Activated naive CD8-positive, alpha-beta T cell treated with anti-CD3 and anti-CD28 coated beads, Interleukin-2, amount 50 U/mL, for 16 hours (primary cell): ENCODE measurements around the gene TRIM14.
A peak's percentile ranks its signal among the peaks of the same experiment; 100 is the strongest.
"Not testable (repeated sequence)": the region's sequence is repeated elsewhere in the genome, so short reads cannot be mapped to it uniquely, and the experiment has no call there.

Experiments used
- DNase-seq: peaks from one replicate; pipeline ENCODE4 v3.0.0-alpha.2; 2020; ENCODE audit warnings: low read depth, low spot score

TRIM14 gene

GRCh38 chr9:98049288-98050072, 69.5 kb downstream of the TRIM14 start:
- DNase-seq: no peak

GRCh38 chr9:98047002-98047401, 72.0 kb downstream of the TRIM14 start:
- no peak for DNase-seq

GRCh38 chr9:98046180-98046543, 72.9 kb downstream of the TRIM14 start:
- DNase-seq: no peak

GRCh38 chr9:98045234-98046179, 73.5 kb downstream of the TRIM14 start:
- DNase-seq: no peak

- DNase-seq: no peak
These were observed 75.1 kb downstream of the TRIM14 start for GRCh38 chr9:98043915-98044314.

GRCh38 chr9:98040212-98040611, 78.8 kb downstream of the TRIM14 start:
- DNase-seq: no peak

GRCh38 chr9:98039607-98040017, 79.4 kb downstream of the TRIM14 start:
- DNase-seq: no peak

- no peak for DNase-seq
These were observed 80.1 kb downstream of the TRIM14 start for GRCh38 chr9:98038958-98039357.

- DNase-seq: no peak
These were observed 81.7 kb downstream of the TRIM14 start for GRCh38 chr9:98037357-98037756.

- peak; percentile 89 for DNase-seq
These were observed 84.2 kb downstream of the TRIM14 start for GRCh38 chr9:98034593-98035546.

- no peak for DNase-seq
These were observed 87.1 kb downstream of the TRIM14 start for GRCh38 chr9:98031935-98032334.

- DNase-seq: no peak
These were observed 87.9 kb downstream of the TRIM14 start for GRCh38 chr9:98031169-98031568.

GRCh38 chr9:98024702-98025101, 94.3 kb downstream of the TRIM14 start:
- DNase-seq: no peak

- no peak for DNase-seq
These were observed 96.6 kb downstream of the TRIM14 start for GRCh38 chr9:98022447-98022846.

- DNase-seq: no peak
These were observed 97.5 kb downstream of the TRIM14 start for GRCh38 chr9:98021306-98022040.

GRCh38 chr9:98020476-98021145, 98.4 kb downstream of the TRIM14 start:
- DNase-seq: no peak

GRCh38 chr9:98019869-98020268, 99.2 kb downstream of the TRIM14 start:
- DNase-seq: not testable (repeated sequence)
